Measurements from ENCODE around the gene EIF5A.

EIF5A gene

DNA sequence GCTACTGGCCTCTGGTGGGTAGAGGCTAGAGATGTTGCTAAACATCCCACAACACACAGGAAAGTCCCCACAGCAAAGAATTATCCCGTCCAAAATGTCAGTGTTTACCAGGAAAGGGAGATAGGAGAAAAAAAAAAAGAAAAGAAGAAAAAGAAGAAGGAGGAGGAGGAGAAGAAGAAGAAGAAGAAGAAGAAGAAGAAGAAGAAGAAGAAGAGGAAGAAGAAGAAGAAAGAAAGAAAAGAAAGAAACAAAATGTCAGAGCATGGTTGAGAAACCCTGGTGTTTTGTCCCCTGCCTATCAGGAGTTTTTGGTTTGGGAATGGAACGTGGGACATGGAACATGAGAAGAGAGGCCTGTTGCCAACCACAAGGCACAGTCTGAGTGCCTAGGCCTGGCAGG, 50.0 kb downstream of the EIF5A start:
- DNase-seq, result no peak

DNA sequence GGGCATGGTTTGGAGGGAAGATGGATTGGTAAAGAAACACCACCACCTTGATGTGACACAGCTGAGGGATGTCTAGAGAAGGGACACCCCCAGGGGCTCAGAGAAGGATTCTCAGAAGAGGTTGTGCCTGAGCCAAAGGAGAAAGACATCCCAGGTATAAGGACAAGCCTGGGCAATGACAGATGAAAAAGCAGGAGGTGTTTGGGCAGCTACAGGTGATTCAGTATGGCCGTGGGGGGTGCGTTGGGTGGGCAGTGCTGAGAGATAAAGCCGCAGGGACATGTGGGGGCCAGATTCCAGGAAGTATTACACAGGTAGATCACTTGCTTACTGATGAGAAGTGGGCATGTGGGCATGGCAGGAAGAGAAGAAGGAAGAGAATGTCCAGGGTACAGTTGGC, 54.5 kb downstream of the EIF5A start:
- no peak for DNase-seq

Data from stimulated activated naive CD4-positive, alpha-beta T cell treated with Interleukin-2 at 50 U/mL for 16 hours (primary cell).